Psoas muscle (tissue), 8 donors: ENCODE results near the gene AREG. TPM values are rescaled to one million over a fixed set of nuclear protein-coding genes. Genes with fewer than 3 reads are reported as not detected.
A peak's percentile ranks its signal among the peaks of the same experiment; 100 is the strongest.
"Not testable (repeated sequence)": the region's sequence is repeated elsewhere in the genome, so short reads cannot be mapped to it uniquely, and the experiment has no call there.

Experiments used
- ATAC-seq, 4 donors: fragments of 200-7000 bp; cut with Tn5 transposase; one replicate each; pipeline ENCODE4 v1.9.1; 2020; ENCODE audit warnings: moderate library complexity in 3 of 4, mild to moderate bottlenecking in 2 of 4
- DNase-seq, 2 donors: peaks; one replicate each; pipeline ENCODE4 v3.0.0-alpha.2; 2020
- H3K27ac ChIP-seq: fragments of 200-600 bp; one replicate; pipeline ENCODE4 v1.8.0; 2022
- H3K27me3 ChIP-seq, 3 donors: fragments of 200-600 bp in 1 of 3; one replicate each; pipeline versions ENCODE4 v1.6.1 to v1.8.0; 2013 to 2022; ENCODE audit warnings: low read length in 2 of 3, mild to moderate bottlenecking in 2 of 3, moderate library complexity in 1 of 3; ENCODE audit not compliant: insufficient read depth in 3 of 3
- H3K36me3 ChIP-seq, 2 donors: fragments of 200-600 bp in 1 of 2; one replicate each; pipeline versions ENCODE4 v1.6.1 to v1.8.0; 2013 to 2022; ENCODE audit warnings: low read depth in 1 of 2, mild to moderate bottlenecking in 1 of 2, moderate library complexity in 1 of 2; ENCODE audit not compliant: insufficient read depth in 1 of 2
- H3K4me1 ChIP-seq: fragments of 200-600 bp; one replicate; pipeline ENCODE4 v1.8.0; 2022
- H3K4me3 ChIP-seq: fragments of 200-600 bp; one replicate; pipeline ENCODE4 v1.8.0; 2022; ENCODE audit warnings: mild to moderate bottlenecking
- H3K9me3 ChIP-seq: fragments of 200-600 bp; one replicate; pipeline ENCODE4 v1.8.0; 2022
- CTCF ChIP-seq: fragments of 200-600 bp; IDR thresholded peaks from one replicate; pipeline ENCODE4 v1.8.0; 2022; ENCODE audit warnings: antibody characterized with exemption
- WGBS, 3 donors: extraction: QIAGEN DNeasy Blood & Tissue Kit; methylation state at CpG; one replicate each; pipeline versions ENCODE4 v1.1.6 to v1.1.7; 2013; 5-methylcytosine and 5-hydroxymethylcytosine counted together
- intact Hi-C, 2 donors: fragments of 100-400 bp; cut with DNase I; formaldehyde crosslinking; loops; one replicate each; pipeline versions ENCODE4 v1.11.0 to v1.14.2; 2022
- long read RNA-seq, 2 donors: library from polyadenylated mRNA; unstranded; transcript quantifications; one replicate each; pipeline ENCODE4 v2.0.0, GENCODE V29; 2021
- polyA plus RNA-seq, 3 donors: library from polyadenylated mRNA; stranded (reverse); fragments of 200-250 nt; gene quantifications; one replicate each; pipeline ENCODE4 v1.2.3, GENCODE V29; 2013
- total RNA-seq, 4 donors: library from RNA; stranded (reverse); fragmentation: NEBNext Ultra II Directional in 2 of 4; extraction: Animal tissue kit (Norgen Biotek cat#: 25700) in 2 of 4; gene quantifications; one replicate each; pipeline versions ENCODE4 v1.2.1 to v1.2.4, GENCODE V29; 2021 to 2023
- donor health status: healthy with polysubstance abuse.
- donor health status: DM: no; HTN: no; CAD: no; lungs with moderate emphysema.
- donor health status: Bipolar disorder and iron deficiency.
- donor health status: healthy.
- donor health status: DM: yes; HTN: yes; CAD: no.
- donor health status: DM: no; HTN: no; CAD: no.
- donor health status: DM: no; HTN: no; CAD: no.
- donor health status: DM: yes; HTN: yes; CAD: no.

AREG gene, protein sequence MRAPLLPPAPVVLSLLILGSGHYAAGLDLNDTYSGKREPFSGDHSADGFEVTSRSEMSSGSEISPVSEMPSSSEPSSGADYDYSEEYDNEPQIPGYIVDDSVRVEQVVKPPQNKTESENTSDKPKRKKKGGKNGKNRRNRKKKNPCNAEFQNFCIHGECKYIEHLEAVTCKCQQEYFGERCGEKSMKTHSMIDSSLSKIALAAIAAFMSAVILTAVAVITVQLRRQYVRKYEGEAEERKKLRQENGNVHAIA
- total RNA-seq (1 to 10 TPM in 2 of 4 donors, under 1 TPM in 1, not detected in 1; 0.25 to 1.3 (median 1.2) TPM), polyA plus RNA-seq (1 to 10 TPM in 1 of 3 donors, under 1 TPM in 2; 0.29 to 1.2 (median 0.31) TPM)
- long read RNA-seq, donor 1, result 0 reads
- long read RNA-seq, donor 2, result 0 reads

DNA sequence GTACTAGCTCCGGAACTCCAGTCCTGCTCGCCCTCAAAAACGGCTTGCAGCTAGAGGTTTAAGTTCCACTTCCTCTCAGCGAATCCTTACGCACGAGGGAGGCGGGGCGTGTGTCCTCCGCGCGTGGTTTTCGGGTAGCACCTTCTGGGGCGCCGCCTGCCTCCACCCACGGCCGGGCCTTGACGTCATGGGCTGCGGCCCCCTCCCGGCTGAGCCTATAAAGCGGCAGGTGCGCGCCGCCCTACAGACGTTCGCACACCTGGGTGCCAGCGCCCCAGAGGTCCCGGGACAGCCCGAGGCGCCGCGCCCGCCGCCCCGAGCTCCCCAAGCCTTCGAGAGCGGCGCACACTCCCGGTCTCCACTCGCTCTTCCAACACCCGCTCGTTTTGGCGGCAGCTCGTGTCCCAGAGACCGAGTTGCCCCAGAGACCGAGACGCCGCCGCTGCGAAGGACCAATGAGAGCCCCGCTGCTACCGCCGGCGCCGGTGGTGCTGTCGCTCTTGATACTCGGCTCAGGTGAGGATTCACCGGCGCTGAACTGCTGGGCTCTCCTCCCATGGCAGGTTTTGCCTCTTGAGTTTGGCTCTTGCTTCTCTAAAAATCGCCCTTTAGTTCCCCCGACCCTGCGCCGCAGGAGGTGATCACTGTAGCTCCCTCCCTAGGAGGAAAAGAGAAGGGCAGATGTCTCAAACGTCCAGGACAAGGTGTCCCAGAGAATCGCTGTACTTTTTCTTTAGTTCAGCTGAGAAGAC lies at the start of gene AREG:
TSS of gene AREG (plus strand) at position 246 of the 752 bp plus-strand sequence. CDS start at position 456, 210 bp downstream.
- Histone ChIP-seq H3K4me3 (peak within 1 kb of the TSS; percentile 74), H3K9me3 (no peaks in the 10 kb centered on the region), H3K27ac (no peak within 1 kb of the TSS), H3K27me3 (peaks cover 0 to 17% (median 3%) of the 10 kb centered on the region in 3 donors), H3K36me3 (no peaks in the 10 kb centered on the region), H3K4me1 (peaks cover 5% of the 10 kb centered on the region)
- DNase-seq, result peak; percentile 68 to 75
- TF ChIP-seq CTCF, result peak; percentile 29
- ATAC-seq, result peak; percentile 53 to 90 (median 83)
- intact Hi-C loops, result no loop called here
- 1% methylated on average over 55 to 64 of the region's 64 CpGs for WGBS, 3 donors

GRCh38 chr4:74395633-74396032 lies 49.3 kb upstream of the AREG start:
- Histone ChIP-seq H3K27ac (no peak overlapping the region), H3K9me3 (no peaks in the 10 kb centered on the region), H3K36me3 (no peaks in the 10 kb centered on the region), H3K4me3 (no peak overlapping the region), H3K27me3 (no peaks in the 10 kb centered on the region), H3K4me1 (no peaks in the 10 kb centered on the region)
- ATAC-seq, result no peak
- no peak for TF ChIP-seq CTCF
- intact Hi-C loops, result no loop called here
- no peak for DNase-seq
- WGBS, 3 donors, result 12 to 14% (median 12%) methylated on average over 2 of the region's 2 CpGs

DNA sequence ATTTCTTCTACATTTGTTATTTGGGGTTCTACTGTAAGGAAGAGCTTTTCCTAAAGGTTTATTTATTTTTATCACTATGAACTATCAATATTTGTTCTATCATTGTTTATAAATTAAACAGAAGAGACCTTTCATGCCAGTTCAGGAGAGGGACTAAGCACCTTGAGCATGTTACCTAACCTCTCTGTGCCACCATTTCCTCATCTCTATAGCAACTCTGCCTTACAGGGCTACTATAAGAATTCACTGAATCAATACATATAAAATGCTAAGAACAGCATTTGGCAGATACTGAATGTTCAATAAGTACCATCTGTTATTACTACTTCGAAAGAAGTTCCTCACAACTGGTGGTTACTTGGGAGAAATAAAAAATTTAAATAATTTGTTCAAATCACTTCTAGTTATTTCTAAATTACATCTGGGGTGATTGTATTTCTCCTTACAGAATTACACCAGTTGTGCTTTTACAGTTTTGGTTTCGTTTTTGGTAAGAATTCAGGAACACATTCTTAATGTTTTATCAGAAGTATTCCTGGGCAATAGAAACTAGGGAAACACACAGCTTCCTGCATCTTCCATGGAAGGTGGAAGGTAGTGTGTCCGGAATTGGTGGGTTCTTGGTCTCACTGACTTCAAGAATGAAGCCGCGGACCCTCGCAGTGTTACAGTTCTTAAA lies 47.0 kb upstream of the AREG start:
- Histone ChIP-seq H3K4me1 (no peaks in the 10 kb centered on the region), H3K36me3 (no peaks in the 10 kb centered on the region), H3K9me3 (no peaks in the 10 kb centered on the region), H3K4me3 (peak overlapping the region; percentile 29), H3K27me3 (no peaks in the 10 kb centered on the region), H3K27ac (no peak overlapping the region)
- intact Hi-C loops, result no loop called here
- ATAC-seq (no peak), DNase-seq (no peak)
- WGBS, 3 donors, result 65 to 80% (median 78%) methylated on average over 6 of the region's 6 CpGs
- no peak for TF ChIP-seq CTCF

GRCh38 chr4:74398894-74399589 lies 45.9 kb upstream of the AREG start:
- H3K27ac ChIP-seq, H3K9me3 ChIP-seq, intact Hi-C loops, H3K4me1 ChIP-seq, ATAC-seq, H3K27me3 ChIP-seq, DNase-seq, H3K4me3 ChIP-seq, H3K36me3 ChIP-seq: not testable (repeated sequence)
- WGBS, 3 donors, result 91 to 97% (median 91%) methylated on average over 25 to 32 of the region's 32 CpGs
